PC-9 (cell line): ENCODE measurements around the gene SEL1L.

Experiments used
- CTCF ChIP-seq: fragments of 200-600 bp; sonication (generic); conservative IDR thresholded peaks from 2 replicates; pipeline ENCODE4 v1.6.1; 2017; ENCODE audit warnings: mixed run types, antibody characterized with exemption, mild to moderate bottlenecking, moderate library complexity
- EZH2 ChIP-seq: fragments of 200-600 bp; sonication (generic); IDR thresholded peaks from 2 replicates; pipeline ENCODE4 v1.8.0; 2017; ENCODE audit warnings: antibody characterized with exemption, low read depth

- no peak for TF ChIP-seq CTCF
- TF ChIP-seq EZH2 = no peak
Observed at GRCh38 chr14:81432219-81432661, 101.4 kb downstream of the SEL1L start.
